Measurements from ENCODE around the gene PTPRJ.

- TF ChIP-seq POLR2AphosphoS5 (IDR thresholded peaks at IDR 0.05) (no peak), POLR2A (IDR thresholded peaks at IDR 0.05) (no peak)
These were observed 126.9 kb downstream of the PTPRJ start for GRCh38 chr11:48107188-48107704.

All from sigmoid colon (tissue), 4 donors.